HG03060 (cell line): ENCODE data around the gene HSPBAP1.

Experiments used
- ATAC-seq: cut with Tn5 transposase; IDR thresholded peaks from one replicate; pipeline ENCODE4 v1.9.1; 2021; ENCODE audit warnings: low read depth, moderate number of reproducible peaks; ENCODE audit not compliant: unreplicated experiment

HSPBAP1 gene

DNA sequence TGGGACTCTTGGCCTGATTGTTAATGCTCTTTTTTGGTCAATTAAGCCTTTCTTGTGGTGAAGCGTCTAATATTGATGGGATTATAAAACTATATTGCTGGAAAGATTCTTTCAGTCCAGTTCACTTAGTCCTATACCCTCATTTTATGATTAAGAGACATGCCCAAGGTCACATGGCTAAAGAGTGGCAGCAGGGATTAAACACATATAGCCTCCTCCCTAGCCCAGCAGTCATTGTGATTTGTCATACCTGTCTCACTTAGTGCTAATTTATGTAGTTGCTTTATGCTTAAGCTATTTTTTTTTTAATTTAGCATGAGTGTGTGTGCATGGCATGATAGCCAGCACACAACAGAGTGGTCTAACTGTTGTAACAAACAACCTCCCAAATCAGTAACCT, 103.5 kb downstream of the HSPBAP1 start:
- no peak for ATAC-seq
